Activated T-cell treated with anti-CD3 and anti-CD28 coated beads for 4 hours (primary cell): ENCODE results near the gene SOCS6.
"Not testable (repeated sequence)": the region's sequence is repeated elsewhere in the genome, so short reads cannot be mapped to it uniquely, and the experiment has no call there.

Source experiments
- DNase-seq: peaks from one replicate; pipeline ENCODE4 v3.0.0-alpha.2; 2020

The SOCS6 gene

DNA sequence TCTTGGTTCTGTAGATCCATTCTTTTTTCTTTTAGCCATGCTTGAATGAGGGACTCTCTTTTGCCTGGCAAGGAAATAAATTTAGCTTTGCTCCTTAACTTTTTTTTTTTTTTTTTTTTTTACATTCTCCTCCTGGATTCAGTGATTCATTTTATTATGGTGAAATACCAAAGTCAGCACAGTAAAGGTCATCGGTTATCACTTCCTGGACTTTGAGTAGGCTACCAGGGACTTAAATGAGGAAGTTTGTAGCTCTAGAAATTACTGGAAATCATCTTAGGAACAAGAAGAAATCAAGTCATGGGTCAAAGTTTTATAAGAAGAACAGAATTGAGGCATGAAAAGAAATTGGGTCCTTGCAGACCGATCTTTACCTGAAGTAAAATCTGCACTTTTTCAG is 75.0 kb downstream of the SOCS6 start:
- DNase-seq, result no peak

DNA sequence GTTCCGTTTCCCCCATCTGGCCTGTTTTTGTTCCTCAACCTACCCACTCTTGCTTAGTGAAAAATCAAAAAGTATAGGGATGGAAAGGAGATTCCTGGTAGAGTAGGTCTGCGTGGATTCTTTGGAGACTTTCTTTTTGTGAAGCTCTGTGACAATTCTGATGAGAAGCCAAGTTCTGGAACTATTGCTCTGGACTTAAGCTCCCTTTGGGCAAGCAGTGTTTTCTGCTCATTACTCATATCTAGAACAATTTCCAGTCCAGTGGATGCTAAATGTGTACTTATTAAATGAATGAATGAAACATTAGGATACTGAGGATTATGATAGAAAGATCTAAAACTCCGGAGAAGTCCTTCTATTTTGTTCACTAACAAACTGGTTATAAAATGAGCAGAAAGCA is 76.5 kb downstream of the SOCS6 start:
- DNase-seq, result no peak

DNA sequence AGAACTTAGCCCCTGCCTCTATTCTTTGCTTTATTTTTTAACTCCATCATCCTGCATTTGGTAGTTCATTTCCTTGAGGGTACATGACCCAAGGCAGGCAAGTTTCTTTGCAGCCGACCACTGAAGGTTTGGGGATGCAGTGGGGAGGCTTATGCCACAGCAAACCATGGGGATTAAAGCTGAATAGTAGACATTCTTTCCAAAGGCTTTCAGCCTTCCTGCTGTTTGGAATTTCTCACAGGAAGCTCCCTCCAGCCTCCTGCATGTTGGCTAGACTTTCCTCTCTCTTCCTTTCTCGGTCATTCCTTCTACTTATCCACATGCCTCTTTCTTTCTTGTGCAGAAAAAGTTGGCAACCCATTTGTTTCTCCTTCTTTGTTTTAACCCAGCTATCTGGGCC is 77.3 kb downstream of the SOCS6 start:
- DNase-seq, result no peak

DNA sequence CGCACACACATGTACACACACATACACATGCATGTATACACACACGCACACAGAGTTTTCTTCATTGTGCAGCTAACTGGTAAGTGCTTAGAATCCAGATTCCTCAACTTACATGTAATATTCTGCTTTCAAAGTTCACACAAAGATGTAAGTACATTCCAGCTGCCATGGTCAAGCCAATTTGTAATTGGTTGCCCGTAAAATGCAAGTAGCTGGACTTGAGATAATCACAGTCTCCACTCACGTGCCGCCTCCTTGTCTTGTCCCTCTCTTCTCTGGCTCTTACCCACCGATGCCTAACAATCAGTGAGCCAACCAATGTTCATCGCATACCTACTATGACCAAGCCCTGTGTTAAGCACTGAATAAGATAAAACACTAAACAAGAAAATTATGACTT is 77.8 kb downstream of the SOCS6 start:
- no peak for DNase-seq

DNA sequence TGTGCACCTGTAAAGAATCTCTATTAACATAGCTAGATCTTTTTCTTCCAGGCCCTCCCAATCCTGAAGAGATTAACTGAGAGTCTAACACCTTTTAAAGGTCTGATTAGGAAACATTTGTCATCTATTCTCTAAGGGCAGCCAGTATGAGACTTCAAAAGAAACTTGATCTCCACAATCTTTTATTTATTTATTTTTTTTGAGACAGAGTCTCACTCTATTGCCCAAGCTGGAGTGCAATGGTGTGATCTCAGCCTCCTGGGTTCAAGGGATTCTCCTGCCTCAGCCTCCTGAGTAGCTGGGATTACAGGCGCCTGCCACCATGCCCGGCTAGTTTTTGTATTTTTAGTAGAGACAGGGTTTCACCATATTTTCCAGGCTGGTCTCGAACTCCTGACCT is 78.5 kb downstream of the SOCS6 start:
- not testable (repeated sequence) for DNase-seq

DNA sequence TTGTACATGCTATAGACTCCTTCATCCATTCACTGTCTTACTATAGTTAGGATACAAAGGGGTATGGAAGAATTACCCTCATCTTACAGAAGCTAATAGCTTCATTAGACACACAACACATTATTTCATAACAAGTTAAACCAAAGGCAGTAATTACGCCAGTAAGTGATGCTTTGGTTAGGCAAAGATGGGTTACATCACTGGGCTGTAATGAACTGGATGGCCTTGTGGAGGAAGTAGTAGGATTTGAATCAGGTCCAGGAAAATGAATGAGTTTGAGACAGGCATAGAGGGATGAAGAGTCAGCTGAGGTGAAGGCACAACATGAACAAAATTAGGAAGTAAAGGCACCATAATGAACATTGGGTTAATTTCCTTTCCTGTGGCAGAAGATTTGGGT is 80.1 kb downstream of the SOCS6 start:
- no peak for DNase-seq

DNA sequence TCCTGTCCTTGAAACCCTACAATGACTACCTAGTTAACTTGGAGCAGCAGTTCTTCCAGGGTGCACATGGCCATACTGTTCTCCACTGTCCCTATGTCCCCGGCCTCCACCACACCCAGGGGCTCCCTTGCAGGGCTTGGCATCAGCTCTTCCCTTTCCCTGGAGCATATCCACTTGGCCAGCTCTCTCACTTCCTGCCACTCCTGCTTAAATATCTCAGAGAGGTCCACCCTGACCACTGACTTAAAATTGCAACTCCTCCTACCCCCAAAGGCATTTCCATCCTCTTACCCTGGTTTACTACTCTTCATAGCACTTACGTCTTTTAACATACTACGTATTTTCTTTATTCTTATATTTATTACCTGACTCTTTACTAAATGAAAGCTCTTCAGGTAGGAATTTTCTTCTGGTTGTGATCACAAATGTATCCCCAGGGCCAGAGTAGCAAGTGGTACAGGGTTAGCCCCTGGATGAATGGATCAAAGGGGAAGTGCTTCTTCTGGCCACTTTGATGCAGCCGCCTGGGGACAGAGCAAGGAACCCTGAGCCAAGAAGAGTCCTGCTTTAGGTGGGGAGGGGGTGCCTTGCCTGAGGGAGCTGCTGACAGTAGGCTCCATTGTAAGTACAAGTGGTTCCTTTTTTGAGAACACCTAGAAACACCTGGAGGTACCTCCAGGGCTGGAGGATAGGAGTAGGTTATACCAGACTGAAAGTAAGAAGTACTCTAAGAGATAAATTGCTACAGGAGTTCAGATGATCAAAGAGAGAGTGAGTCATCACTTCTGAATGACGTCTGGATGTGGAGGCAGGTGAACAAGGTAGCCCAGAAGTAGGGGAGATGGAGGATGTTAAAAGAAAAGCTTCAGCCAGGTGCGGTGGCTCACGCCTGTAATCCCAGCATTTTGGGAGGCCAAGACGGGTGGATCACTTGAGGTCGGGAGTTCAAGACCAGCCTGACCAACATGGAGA is 82.2 kb downstream of the SOCS6 start:
- DNase-seq, result no peak

DNA sequence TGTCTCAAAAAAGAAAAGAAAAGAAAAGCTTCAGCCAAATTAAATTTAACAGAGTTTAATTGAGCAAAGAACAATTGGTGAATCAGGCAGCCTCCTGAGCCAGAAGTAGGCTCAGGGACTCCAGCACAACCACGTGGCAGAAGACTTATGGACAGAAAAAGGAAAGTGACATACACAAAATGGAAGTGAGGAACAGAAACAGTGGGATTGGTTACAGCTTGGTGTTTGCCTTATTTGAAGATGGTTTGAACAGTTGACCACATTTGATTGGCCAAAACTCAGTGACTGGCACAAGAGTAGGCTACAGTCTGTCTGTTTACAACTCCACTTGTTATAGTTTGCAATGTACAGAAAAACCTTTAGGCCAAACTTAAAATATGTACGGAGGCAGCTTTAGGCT is 83.1 kb downstream of the SOCS6 start:
- DNase-seq, result no peak

DNA sequence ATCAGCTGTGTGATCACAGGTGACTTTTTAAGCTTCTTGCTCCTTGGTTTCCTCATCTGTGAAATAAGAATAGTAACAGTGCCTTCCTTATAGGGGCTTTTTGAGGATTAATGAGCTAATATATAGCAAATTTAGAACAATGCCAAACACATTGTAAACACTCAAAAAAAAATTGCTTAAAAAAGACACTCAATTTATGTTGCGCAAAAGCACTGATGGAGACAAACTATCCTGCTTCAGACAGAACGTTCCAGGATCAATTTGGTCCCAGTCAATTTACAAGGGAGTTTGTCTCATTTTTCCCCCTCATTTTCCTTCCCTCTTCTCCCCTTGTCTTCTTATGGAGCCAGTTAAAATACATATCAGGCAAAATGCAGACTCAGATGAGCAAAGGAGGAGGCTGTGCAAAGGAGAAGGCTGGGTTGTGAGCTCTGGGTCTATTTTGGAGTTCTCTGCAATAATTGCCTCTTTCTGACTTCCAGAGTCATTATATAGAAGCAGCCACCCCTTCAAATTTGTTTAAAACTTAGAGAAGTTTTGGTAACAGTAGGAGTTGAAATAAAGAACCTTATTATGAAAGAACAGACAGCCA is 83.7 kb downstream of the SOCS6 start:
- DNase-seq, result no peak

DNA sequence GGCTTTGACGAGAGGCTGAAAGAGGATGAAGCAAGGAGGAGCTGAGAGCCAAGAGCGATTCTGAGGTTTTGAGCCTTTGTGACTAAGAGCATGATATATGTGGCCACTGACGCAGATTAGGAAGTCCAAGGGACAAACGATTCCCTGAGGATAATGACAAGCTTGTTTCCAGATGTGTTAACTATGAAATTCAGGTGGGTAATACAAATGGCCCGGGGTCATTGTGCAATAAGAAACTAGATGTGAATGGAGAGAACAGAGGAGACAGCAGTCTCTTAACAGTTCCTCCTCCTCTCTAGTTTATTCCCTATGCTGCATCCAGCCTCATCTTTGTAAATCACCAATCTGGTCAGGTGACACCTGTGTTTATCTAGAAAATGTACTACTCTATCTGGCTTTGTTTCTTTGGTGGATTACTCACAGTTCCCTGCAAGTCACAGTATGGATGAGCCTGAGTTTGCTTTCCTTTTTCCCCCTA is 84.2 kb downstream of the SOCS6 start:
- DNase-seq, result no peak

DNA sequence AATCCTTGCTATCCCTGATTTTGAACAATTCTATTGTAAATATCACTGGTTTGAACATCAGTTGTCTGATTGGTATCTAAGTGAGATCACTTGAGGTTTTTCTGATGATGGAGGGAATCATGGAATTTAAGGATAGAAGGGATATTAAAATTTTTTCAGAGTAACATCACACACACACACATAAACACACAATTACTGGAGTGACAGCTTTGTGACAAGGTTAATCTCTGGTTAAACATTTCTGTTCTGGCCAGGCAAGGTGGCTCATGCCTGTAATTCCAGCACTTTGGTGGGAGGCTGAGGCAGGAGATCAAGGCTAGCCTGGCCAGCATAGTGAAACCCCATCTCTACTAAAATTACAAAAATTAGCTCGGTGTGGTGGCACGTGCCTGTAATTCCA is 85.3 kb downstream of the SOCS6 start:
- no peak for DNase-seq

DNA sequence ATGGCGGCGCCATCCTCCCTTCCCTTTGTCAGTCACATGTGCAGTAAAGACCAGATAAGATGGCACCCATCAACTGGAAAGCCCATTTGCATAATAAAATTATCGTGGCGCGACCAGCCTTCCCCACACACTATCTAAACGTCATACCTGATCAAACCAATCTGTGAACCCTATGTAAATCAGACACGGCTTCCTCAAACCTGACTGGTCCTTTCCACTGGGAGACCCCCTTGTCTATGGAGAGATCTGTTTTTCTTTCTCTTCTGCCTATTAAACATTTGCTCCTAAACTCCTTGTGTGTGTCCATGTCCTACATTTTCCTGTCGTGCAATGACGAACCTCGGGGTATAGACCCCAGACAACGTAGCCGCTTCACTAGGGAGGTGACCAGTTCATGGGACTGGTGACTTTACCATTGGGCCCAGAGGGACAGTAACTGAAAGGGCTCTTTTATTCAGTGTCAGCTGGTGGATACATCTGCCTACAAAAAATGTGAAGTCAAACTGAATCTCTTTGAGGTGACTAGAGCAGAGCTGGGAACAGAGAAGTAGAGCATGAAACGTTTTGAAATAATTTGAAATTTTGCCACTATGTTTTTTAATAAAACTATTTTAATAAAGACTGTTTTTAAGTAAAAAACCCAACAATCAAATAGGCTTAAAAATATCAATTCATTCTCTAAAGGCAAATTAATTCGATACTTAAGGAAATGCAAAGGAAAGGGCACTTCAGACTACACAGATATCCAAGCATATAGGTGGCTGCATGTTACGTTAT is 87.5 kb downstream of the SOCS6 start:
- no peak for DNase-seq

DNA sequence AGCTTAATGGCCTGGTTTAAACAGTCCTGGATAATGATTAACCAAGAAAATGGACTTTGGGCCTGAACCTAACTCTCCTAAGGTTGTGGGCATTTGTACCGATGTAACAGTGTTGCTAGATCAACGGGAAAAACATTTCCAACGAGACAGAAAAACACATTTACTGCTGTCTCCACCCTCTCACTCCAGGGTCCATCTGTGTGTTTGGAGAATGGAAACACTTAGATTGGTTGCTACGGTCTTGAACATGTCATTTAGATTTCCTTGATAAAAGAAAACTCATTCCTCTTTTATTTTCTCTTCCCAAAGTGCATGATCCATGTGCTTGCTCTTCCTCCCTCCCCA is 88.0 kb downstream of the SOCS6 start:
- no peak for DNase-seq

DNA sequence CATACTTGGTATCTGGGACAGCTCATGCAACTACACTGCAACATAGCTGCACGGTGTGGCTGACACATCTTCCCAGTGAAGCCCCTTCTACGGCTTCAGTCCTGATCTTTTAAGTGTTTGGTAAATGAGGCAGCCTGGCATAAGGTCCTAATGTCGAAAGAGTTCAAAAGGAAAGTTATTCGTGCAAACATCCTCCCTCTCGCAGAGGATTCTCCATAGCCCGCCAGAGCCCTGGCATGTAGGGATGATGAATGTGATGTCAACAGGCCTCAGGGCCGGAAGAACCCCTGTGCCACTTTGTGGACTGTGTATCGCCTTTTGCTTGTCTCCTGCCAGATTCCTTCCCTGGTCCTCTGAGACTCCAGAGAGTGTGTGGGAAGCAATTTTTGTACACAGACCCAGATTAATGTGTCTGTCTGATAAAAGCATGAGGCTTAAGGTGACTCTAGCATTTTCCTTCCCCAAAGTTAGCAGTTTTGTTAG is 88.5 kb downstream of the SOCS6 start:
- DNase-seq, result no peak

DNA sequence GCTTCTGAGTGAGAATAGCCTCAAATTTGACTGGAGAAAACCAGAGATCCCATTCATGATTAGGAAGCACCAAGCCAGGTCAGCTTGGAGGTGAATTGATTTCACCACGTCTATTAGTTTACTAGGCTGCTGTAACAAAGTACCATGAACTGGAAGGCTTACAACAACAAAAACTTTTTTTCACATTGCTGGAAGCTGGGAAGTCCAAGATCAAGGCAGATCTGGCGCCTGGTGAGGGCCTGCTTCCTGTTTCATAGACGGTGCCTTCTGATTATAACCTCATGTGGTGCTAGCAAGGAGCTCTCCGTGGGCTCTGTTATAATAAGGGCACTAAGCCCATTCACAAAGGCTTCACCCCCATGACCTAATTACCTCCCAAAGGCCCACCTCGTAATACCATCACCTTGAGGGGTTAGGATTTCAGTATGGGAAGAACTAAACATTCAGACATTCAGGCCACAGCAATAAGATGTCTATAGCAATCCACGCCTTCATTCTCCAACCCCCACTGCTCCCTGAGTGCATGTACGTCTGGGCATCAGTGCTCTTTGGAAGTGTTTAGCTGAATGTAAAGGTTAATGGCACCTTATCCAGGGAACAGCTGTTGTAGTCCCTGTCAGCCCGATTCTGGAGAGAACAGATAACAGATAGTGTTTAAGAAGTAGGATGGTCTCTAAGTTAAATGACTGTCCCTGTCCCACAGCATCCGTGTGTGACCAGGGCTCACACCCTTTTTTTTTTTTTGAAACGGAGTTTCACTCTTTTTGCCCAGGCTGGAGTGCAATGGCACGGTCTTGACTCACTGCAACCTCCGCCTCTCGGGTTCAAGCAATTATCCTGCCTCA is 89.2 kb downstream of the SOCS6 start:
- DNase-seq, result no peak
